HG02884 (cell line): ENCODE data around the gene EPAS1.

Experiments
- ATAC-seq: cut with Tn5 transposase; IDR thresholded peaks from one replicate; pipeline ENCODE4 v1.9.1; 2021; ENCODE audit warnings: mild to moderate bottlenecking, moderate library complexity; ENCODE audit not compliant: unreplicated experiment

Gene EPAS1

DNA sequence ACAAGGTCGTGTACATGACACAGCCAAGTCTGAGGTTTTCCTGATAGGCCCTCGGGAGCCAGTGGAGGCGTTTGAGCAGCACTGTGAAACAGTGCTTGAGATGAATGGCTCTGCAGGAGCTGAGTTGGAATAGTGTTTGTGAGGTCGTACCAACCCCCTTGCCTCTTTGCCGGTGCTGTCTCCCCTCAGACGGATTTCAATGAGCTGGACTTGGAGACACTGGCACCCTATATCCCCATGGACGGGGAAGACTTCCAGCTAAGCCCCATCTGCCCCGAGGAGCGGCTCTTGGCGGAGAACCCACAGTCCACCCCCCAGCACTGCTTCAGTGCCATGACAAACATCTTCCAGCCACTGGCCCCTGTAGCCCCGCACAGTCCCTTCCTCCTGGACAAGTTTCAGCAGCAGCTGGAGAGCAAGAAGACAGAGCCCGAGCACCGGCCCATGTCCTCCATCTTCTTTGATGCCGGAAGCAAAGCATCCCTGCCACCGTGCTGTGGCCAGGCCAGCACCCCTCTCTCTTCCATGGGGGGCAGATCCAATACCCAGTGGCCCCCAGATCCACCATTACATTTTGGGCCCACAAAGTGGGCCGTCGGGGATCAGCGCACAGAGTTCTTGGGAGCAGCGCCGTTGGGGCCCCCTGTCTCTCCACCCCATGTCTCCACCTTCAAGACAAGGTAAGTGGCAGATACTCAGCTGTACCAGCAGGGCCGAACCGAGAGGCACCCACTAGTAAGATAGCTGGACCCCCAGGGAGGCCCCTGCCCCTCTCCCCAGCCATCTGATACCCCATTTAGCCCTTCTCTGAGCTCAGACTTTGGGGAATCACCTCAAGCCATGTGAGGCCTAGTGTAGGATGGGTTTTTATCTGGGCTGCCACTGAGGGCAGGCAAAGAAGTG is 83.1 kb downstream of the EPAS1 start:
- ATAC-seq, result no peak

DNA sequence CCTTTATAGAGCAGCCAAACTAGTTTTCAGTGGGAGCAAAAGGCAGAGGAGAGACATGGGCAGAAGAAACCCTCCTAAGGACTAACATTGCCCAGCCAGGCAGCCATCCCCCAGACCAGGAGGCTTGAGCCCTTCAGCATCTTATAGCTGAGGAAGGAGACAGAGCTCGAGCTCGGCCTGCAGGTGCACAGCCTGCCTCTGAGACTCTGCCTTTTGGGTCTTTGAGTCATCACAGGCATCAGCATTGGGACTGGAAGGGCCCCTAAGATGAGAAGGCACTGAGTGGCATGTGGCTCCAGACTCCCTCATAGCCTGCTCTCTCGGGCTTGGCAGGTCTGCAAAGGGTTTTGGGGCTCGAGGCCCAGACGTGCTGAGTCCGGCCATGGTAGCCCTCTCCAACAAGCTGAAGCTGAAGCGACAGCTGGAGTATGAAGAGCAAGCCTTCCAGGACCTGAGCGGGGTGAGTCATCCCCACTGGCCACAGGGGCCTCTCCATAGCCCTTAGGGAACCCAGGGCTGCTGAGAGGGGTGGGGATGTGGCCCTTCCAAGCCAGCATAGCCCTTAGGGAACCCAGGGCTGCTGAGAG is 84.1 kb downstream of the EPAS1 start:
- no peak for ATAC-seq

DNA sequence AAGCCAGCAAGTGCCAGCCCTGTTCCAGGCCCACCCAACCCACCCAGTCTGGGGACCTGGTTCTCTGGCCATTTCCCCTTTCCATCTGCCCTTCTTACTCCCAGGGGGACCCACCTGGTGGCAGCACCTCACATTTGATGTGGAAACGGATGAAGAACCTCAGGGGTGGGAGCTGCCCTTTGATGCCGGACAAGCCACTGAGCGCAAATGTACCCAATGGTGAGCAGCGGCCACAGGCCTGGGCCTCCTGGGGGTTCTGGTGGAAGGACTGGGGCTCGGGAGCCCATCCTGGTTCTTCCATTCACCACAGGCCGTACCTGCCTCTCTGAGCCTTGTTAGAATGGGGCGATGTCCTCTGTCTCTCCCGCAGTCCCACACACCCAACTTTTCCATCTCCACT is 84.7 kb downstream of the EPAS1 start:
- no peak for ATAC-seq

DNA sequence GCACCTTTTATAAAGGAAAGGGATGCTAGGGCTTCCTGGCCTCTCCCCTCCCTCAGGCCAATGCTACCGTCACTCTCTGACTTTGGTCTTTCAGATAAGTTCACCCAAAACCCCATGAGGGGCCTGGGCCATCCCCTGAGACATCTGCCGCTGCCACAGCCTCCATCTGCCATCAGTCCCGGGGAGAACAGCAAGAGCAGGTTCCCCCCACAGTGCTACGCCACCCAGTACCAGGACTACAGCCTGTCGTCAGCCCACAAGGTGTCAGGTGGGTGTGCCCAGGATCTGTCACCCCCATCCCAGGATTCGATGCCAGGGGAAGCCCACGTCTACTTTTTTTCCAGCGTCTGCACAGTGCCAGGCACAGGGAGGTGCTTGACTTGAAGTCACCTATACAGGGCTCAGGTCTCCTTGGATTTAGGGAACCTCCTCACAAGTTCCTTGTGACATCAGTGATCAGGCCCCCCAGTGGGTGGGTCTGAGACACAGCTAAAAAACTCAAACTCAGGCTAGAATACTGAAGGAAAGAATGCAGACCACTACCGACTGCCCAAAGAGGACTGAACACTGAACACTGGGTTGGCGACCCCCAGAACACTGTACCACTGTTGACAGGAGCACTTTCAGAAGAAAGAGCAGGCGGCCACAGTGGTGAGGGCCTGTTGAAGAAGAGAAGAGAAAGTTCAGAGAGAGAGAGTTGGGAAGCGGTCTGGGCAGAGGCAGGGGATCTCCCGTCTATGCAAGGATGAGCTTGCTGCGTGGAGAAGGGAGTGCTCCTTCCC is 85.3 kb downstream of the EPAS1 start:
- ATAC-seq, result no peak

DNA sequence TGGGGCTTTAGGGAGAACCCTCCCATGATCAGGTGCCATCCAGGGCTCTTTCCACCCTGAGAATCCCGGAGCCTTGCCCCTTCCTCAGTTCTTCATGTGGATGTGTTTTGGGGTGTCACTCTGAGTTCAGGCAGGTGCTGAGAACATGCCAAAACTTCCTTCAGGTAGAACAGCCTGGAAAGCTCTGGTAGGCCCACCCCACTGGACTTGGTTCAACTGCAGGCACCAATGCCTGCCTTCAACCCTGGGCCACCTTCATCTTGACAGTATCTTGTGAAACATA is 85.8 kb downstream of the EPAS1 start:
- ATAC-seq, result no peak

DNA sequence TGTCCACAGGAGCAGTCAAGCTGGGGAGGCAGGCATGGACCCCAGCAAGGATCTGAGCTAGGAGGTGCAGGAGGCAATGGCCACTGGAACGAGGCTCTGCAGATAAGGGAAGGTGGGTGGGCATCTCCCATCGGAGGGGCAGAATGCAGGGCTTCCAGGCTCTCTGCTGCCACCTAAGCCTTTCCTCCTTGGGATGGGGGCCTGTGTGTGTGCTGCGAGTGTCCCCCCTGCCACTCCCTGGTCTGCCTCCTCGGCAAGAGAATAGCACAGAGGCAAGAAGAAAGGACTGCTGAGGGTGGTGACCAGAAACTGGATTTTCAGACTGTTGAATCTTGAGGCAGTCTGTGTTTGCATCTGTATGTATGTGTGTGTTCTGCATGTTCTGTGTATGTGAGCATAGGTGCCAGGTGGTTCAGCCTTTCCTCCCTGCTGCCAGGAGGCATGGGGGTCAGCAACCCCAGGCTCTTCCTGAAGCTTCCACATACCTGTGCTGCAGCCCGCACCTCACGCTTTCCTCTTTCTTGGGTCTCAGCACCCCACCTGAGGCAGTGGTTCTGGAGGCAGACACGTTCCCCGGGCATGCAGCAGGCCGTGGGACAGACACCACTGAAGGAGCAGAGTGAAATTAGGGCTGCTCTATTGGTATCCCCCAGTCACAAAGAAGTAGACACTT is 86.7 kb downstream of the EPAS1 start:
- ATAC-seq, result no peak

GRCh38 chr2:46384457-46384815 is 87.2 kb downstream of the EPAS1 start:
- no peak for ATAC-seq

- no peak for ATAC-seq
Observed at GRCh38 chr2:46385786-46386577, 88.8 kb downstream of the EPAS1 start.

GRCh38 chr2:46386763-46387162 is 89.6 kb downstream of the EPAS1 start:
- ATAC-seq, result no peak

DNA sequence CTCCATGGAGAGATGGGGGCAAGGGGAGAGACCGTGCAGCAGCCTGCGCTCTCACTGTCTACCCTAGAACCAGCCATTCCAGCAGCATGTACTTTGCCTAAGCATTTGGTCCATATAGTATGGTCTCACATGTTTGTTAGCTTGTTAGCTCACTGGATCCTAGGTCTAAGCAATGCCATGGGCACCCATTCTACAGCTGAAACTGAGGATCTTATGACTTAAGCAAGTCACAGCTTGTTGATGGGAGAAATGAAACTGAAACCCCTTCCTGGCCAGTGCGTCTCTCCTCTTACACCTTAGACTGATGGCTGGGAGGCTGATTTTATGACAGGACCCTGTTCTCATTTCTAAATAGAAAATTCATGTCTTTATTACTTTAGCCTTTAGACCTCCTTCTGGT is 90.1 kb downstream of the EPAS1 start:
- ATAC-seq, result no peak

DNA sequence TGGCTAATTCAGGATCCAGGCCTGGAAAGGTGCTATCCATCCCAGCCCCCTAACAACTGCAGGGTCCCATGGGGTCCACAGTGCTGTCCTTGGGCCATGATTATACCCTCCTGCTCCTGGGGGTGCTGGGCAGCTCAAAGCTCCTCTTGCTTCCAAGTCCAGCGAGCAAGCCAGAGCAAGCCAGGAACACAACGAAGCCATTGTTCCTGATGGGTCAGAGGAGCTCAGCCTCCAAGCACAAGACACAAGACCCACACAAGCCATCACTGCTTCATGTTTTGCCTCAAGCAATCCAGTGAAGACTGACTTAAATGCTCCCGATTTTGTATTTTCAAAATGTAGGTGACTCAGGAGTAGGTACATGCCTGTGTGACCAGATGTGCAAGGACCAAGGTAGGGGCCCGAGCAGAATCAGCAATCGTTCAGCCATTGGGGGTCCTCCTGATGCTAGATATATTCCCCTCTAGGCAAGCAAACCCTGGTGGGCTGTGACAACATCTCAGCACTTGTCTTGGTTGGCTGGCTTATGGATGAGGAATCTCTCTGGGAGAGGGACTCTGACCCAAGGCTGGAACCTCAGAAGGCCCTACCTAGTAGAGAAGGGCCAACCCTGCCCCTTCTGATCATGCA is 90.8 kb downstream of the EPAS1 start:
- no peak for ATAC-seq

- ATAC-seq, result no peak
Observed at GRCh38 chr2:46388881-46389280, 91.7 kb downstream of the EPAS1 start.

- ATAC-seq, result no peak
Observed at GRCh38 chr2:46389417-46389916, 92.3 kb downstream of the EPAS1 start.

GRCh38 chr2:46390036-46390435 is 92.8 kb downstream of the EPAS1 start:
- ATAC-seq, result no peak

- ATAC-seq, result no peak
Observed at GRCh38 chr2:46390901-46391395, 93.7 kb downstream of the EPAS1 start.

GRCh38 chr2:46392561-46393346 is 95.5 kb downstream of the EPAS1 start:
- ATAC-seq, result no peak

DNA sequence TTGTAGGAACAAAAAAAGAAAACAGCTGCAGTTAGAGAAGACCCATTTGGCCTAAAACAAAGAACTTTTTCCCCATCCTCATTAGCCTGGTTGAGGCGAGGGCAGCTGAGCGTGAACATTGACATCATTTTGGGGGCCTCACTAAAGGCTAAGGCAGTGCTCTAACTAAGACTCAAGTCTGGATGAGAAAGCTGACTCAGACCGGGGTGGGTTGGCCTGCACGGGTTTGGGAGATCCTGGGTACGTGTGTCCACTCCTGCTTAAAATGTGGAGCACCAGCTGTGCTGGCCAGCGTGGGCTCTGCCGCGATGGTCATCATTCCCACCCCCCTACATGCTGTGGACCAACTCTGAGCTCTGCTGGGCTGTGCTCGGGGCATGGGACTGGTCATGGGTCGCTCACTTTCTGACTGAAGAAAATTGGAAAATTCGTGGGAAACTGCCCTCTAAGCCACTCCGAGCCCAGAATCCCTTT is 96.2 kb downstream of the EPAS1 start:
- ATAC-seq, result no peak

GRCh38 chr2:46393865-46394264 is 96.7 kb downstream of the EPAS1 start:
- ATAC-seq, result no peak
